Measurements from ENCODE around the gene PROK1. TPM values are rescaled to one million over a fixed set of nuclear protein-coding genes. Genes with fewer than 3 reads are reported as not detected.

Gene PROK1
- total RNA-seq, 1 donor from 2014 or later: not detected

- no peaks in the 10 kb centered on the region for H3K36me3 Mint-ChIP-seq (ENCODE audit: low read depth)
- no peaks in the 10 kb centered on the region for H3K4me1 Mint-ChIP-seq
- no peaks in the 10 kb centered on the region for H3K27me3 Mint-ChIP-seq
- no peak overlapping the region for H3K27ac Mint-ChIP-seq
- intact Hi-C loops (cut with micrococcal nuclease): loop anchor here (5.0 kb wide), 2 partner anchors 34 to 151 kb away; no protein-coding TSS in a partner anchor
- no peak for DNase-seq
- no peaks in the 10 kb centered on the region for H3K9me3 Mint-ChIP-seq
- no peak overlapping the region for H3K4me3 Mint-ChIP-seq
Observed at GRCh38 chr1:110463725-110464124, 12.8 kb downstream of the PROK1 start.

- DNase-seq: no peak
- Mint-ChIP-seq H3K9me3 (no peaks in the 10 kb centered on the region), H3K36me3 (ENCODE audit: low read depth) (no peaks in the 10 kb centered on the region)
Observed at GRCh38 chr1:110464340-110464739, 13.4 kb downstream of the PROK1 start.

GRCh38 chr1:110465038-110465813 lies 14.3 kb downstream of the PROK1 start:
- DNase-seq: no peak
- no peaks in the 10 kb centered on the region for H3K9me3 Mint-ChIP-seq
- intact Hi-C loops (cut with micrococcal nuclease): no loop called here
- peaks cover 5% of the 10 kb centered on the region for H3K27me3 Mint-ChIP-seq
- no peak overlapping the region for H3K27ac Mint-ChIP-seq
- H3K4me3 Mint-ChIP-seq: no peak overlapping the region
- no peaks in the 10 kb centered on the region for H3K36me3 Mint-ChIP-seq (ENCODE audit: low read depth)
- no peaks in the 10 kb centered on the region for H3K4me1 Mint-ChIP-seq

More at GRCh38 chr1:110464340-110464739, 13.4 kb downstream of the PROK1 start:
- no peak overlapping the region for H3K27ac Mint-ChIP-seq
- no peak overlapping the region for H3K4me3 Mint-ChIP-seq
- intact Hi-C loops (cut with micrococcal nuclease): loop anchor here (5.0 kb wide), 2 partner anchors 33 to 152 kb away; no protein-coding TSS in a partner anchor
- H3K4me1 Mint-ChIP-seq: no peaks in the 10 kb centered on the region
- H3K27me3 Mint-ChIP-seq: peaks cover under 1% of the 10 kb centered on the region

- intact Hi-C loops (cut with micrococcal nuclease): no loop called here
- Mint-ChIP-seq H3K4me3 (no peak overlapping the region), H3K36me3 (ENCODE audit: low read depth) (no peaks in the 10 kb centered on the region)
Observed at GRCh38 chr1:110465814-110466380, 14.9 kb downstream of the PROK1 start.

DNA sequence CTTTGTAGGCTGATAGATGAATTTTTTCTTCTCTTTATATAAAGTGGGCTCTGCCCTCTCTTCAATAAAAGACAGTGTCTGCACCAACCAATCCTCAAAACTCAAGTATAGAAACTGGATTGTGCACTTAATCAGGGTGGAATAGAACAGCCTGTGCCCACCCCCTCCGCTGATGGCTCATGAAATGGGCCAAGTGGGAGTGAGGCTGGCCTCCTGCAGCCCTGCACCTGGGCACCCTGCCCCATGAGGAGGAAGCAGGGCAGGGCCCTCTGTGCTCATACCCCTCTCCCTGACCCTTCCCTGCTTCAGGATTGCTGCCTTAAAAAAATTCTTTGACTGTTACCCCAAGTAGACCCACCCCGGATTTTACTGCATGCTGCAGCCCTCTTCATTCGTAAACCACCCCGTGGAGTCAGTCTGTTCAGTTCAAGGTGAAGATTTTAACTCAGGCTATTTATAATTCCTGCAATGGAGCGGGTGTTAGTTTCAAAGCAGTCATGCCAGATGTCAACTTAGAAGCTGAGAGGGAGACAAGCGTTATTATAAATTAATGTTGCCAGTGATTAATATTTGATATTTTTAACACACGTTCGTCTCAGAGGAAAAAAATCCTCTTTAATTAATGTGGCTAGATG lies 15.8 kb downstream of the PROK1 start:
- no peak overlapping the region for H3K4me3 Mint-ChIP-seq
- no peaks in the 10 kb centered on the region for H3K36me3 Mint-ChIP-seq (ENCODE audit: low read depth)
- DNase-seq: no peak
- intact Hi-C loops (cut with micrococcal nuclease): no loop called here
- H3K27me3 Mint-ChIP-seq: peaks cover 12% of the 10 kb centered on the region
- H3K9me3 Mint-ChIP-seq: no peaks in the 10 kb centered on the region
- no peaks in the 10 kb centered on the region for H3K4me1 Mint-ChIP-seq
- H3K27ac Mint-ChIP-seq: no peak overlapping the region

More at GRCh38 chr1:110465814-110466380, 14.9 kb downstream of the PROK1 start:
- peaks cover 8% of the 10 kb centered on the region for H3K27me3 Mint-ChIP-seq
- no peaks in the 10 kb centered on the region for H3K9me3 Mint-ChIP-seq
- no peak overlapping the region for H3K27ac Mint-ChIP-seq
- H3K4me1 Mint-ChIP-seq: no peaks in the 10 kb centered on the region
- no peak for DNase-seq

DNA sequence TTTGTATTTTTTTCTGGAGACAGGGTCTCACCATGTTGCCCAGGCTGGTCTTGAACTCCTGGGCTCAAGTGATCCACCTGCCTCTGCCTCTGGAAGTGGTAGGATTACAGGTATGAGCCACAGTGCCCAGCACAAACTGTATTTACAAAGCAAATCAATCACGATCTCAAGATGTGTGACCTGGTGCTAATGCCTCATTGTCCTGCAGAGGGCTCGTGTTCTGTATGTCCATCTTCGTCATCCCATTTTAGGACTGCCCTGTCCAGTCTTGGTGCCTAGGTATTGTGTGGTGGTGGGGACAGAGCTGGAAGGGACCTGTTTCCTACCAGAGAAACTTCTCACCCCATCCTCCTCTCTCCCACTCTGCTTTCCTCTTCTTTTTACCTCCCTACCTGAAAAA lies 20.2 kb downstream of the PROK1 start:
- H3K4me3 Mint-ChIP-seq: no peak overlapping the region
- no peaks in the 10 kb centered on the region for H3K36me3 Mint-ChIP-seq (ENCODE audit: low read depth)
- no peak overlapping the region for H3K27ac Mint-ChIP-seq
- no peaks in the 10 kb centered on the region for H3K4me1 Mint-ChIP-seq
- H3K9me3 Mint-ChIP-seq: no peaks in the 10 kb centered on the region
- peaks cover 14% of the 10 kb centered on the region for H3K27me3 Mint-ChIP-seq
- DNase-seq: no peak
- intact Hi-C loops (cut with micrococcal nuclease): no loop called here

DNA sequence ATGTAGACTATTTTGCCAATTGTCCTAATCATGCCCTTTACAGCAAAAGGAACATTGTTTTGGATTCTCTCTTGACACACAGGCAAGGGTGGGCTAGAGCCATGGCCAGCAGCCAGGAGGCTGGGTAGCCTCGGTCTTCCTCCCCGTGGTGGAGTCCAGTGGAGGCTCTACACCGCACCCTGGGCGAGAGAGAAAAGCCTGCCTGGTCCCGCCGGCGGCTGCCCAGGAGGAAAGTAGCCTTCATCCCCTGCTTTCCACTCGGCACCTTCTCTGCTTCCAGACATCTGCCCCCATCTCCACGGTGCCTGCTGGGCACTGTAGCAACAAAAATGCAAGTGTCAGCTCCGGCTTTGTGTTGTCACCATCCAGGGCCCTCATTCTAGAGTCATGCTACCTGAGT lies 21.6 kb downstream of the PROK1 start:
- Mint-ChIP-seq H3K27ac (no peak overlapping the region), H3K4me1 (no peaks in the 10 kb centered on the region), H3K9me3 (no peaks in the 10 kb centered on the region), H3K27me3 (peaks cover 14% of the 10 kb centered on the region), H3K4me3 (no peak overlapping the region), H3K36me3 (ENCODE audit: low read depth) (no peaks in the 10 kb centered on the region)
- DNase-seq: no peak
- intact Hi-C loops (cut with micrococcal nuclease): no loop called here

DNA sequence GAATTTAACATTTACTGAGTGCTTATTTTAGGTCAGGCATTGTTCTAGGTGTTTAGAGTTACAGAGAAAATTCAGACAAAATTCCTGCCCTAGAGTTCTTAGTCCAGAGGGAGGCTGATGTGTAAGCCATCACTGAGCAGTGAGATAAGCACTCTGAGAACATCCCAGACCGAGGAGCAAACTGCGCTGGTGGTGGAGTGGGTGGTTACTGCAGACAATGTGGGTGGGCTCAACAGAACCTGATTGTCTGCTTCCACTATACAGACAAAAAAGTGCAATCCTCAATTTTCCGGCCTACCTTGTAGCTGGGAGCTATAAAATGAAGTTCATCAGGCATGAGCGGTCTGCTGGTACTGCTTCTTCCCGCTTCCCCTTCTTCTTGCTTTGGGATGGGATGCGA lies 23.5 kb downstream of the PROK1 start:
- Mint-ChIP-seq H3K36me3 (ENCODE audit: low read depth) (no peaks in the 10 kb centered on the region), H3K27ac (no peak overlapping the region), H3K27me3 (peaks cover 12% of the 10 kb centered on the region), H3K4me1 (no peaks in the 10 kb centered on the region), H3K9me3 (no peaks in the 10 kb centered on the region), H3K4me3 (no peak overlapping the region)
- intact Hi-C loops (cut with micrococcal nuclease): no loop called here
- DNase-seq: no peak

- Mint-ChIP-seq H3K27me3 (peaks cover 9% of the 10 kb centered on the region), H3K36me3 (ENCODE audit: low read depth) (no peaks in the 10 kb centered on the region), H3K4me3 (no peak overlapping the region), H3K27ac (no peak overlapping the region), H3K9me3 (no peaks in the 10 kb centered on the region), H3K4me1 (no peaks in the 10 kb centered on the region)
- DNase-seq: no peak
- intact Hi-C loops (cut with micrococcal nuclease): no loop called here
Observed at GRCh38 chr1:110475362-110476027, 24.5 kb downstream of the PROK1 start.

DNA sequence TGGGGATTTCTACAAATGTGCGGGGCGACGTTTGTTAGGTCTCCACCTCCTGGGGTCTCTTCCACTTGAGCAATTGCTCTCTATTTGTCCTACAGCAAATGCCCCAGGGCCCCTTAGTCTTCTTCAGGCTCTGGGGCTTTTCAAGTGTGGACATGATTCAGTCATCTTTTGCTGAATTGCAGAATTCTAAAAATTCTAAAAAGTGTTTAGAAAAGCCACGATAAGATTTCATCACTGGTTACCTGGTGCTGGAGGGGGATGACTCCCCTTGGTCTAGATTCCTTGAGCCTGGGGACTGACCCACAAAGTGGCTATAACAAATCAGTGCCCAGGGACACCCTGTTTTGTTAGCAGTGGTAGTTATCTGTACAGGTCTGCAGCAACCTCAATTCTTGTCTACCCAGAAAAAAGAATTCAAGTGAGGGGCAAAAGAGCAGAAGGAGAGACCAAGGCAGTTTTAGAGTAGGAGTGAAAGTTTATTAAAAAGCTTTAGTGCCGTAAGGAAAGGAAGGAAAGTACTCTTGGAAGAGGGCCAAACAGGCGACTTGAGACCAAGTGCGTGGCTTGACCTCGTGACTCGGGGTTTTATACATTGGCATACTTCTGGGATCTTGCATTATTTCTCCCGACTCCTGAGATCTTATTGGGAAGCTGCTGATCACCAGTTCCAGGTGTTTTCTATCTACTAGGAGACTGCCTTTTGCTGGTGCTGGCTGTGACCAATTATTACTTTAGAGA lies 25.2 kb downstream of the PROK1 start:
- Mint-ChIP-seq H3K27ac (no peak overlapping the region), H3K27me3 (peaks cover 5% of the 10 kb centered on the region), H3K4me1 (no peaks in the 10 kb centered on the region), H3K4me3 (no peak overlapping the region), H3K36me3 (ENCODE audit: low read depth) (no peaks in the 10 kb centered on the region), H3K9me3 (no peaks in the 10 kb centered on the region)
- intact Hi-C loops (cut with micrococcal nuclease): no loop called here
- no peak for DNase-seq

DNA sequence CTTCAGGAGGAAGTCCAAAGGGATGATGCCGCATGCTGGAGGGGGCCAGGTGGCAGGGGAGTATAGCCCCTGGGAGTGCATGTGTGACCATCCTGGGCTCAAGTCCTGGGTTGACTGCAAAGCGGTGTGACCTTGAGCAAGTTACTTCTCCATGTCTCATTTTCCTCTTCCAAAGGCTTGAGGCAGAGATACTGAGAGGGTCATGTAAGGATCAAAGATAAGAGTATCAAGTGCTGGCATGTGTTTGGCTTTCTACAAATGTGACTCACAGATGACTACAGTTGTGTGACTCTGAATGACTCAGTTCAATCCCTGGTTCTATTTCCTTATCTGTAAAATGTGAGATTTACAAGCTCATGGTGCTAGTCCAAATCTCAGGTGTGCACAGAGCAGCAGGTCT lies 26.1 kb downstream of the PROK1 start:
- no peak overlapping the region for H3K27ac Mint-ChIP-seq

GRCh38 chr1:110477445-110477957 lies 26.6 kb downstream of the PROK1 start:
- no peaks in the 10 kb centered on the region for H3K9me3 Mint-ChIP-seq
- no peaks in the 10 kb centered on the region for H3K4me1 Mint-ChIP-seq
- peaks cover 7% of the 10 kb centered on the region for H3K27me3 Mint-ChIP-seq
- intact Hi-C loops (cut with micrococcal nuclease): no loop called here
- no peak overlapping the region for H3K27ac Mint-ChIP-seq
- no peak for DNase-seq
- no peaks in the 10 kb centered on the region for H3K36me3 Mint-ChIP-seq (ENCODE audit: low read depth)
- no peak overlapping the region for H3K4me3 Mint-ChIP-seq

More for the DNA sequence above, 26.1 kb downstream of the PROK1 start:
- Mint-ChIP-seq H3K9me3 (no peaks in the 10 kb centered on the region), H3K27me3 (peaks cover 6% of the 10 kb centered on the region), H3K36me3 (ENCODE audit: low read depth) (no peaks in the 10 kb centered on the region), H3K4me1 (no peaks in the 10 kb centered on the region), H3K4me3 (no peak overlapping the region)
- intact Hi-C loops (cut with micrococcal nuclease): no loop called here
- DNase-seq: no peak

- H3K36me3 Mint-ChIP-seq (ENCODE audit: low read depth): no peaks in the 10 kb centered on the region
- H3K9me3 Mint-ChIP-seq: no peaks in the 10 kb centered on the region
- H3K27me3 Mint-ChIP-seq: peaks cover 10% of the 10 kb centered on the region
- H3K27ac Mint-ChIP-seq: no peak overlapping the region
- DNase-seq: no peak
- no peak overlapping the region for H3K4me3 Mint-ChIP-seq
- intact Hi-C loops (cut with micrococcal nuclease): no loop called here
- H3K4me1 Mint-ChIP-seq: no peaks in the 10 kb centered on the region
Observed at GRCh38 chr1:110477967-110478640, 27.2 kb downstream of the PROK1 start.

Data from activated CD4-positive, alpha-beta T cell treated with anti-CD3 and anti-CD28 coated beads, Interleukin-2, amount 10 ng/mL, durations not matched to agents 24 days and 14 days (primary cell).